ENCODE data around the gene TBC1D22B.
"Not testable (repeated sequence)": the region's sequence is repeated elsewhere in the genome, so short reads cannot be mapped to it uniquely, and the experiment has no call there.

TBC1D22B gene

GRCh38 chr6:37287519-37288157 is 30.1 kb downstream of the TBC1D22B start:
- TF ChIP-seq POLR2A (IDR thresholded peaks at IDR 0.05; ENCODE audit: low read depth, low read length) (no peak), POLR2AphosphoS5 (IDR thresholded peaks at IDR 0.05; ENCODE audit: low read depth, low read length) (no peak), TAF1 (IDR thresholded peaks at IDR 0.05; ENCODE audit: borderline replicate concordance, low read depth, low read length) (no peak)
- DNase-seq (ENCODE audit: insufficient read length), result no peak
- no peak for FAIRE-seq

GRCh38 chr6:37288247-37288646 is 30.7 kb downstream of the TBC1D22B start:
- FAIRE-seq, result no peak
- DNase-seq (ENCODE audit: insufficient read length), result no peak
- TF ChIP-seq POLR2AphosphoS5 (IDR thresholded peaks at IDR 0.05; ENCODE audit: low read depth, low read length) (no peak), TAF1 (IDR thresholded peaks at IDR 0.05; ENCODE audit: borderline replicate concordance, low read depth, low read length) (no peak), POLR2A (IDR thresholded peaks at IDR 0.05; ENCODE audit: low read depth, low read length) (no peak)

GRCh38 chr6:37289931-37290330 is 32.4 kb downstream of the TBC1D22B start:
- DNase-seq (ENCODE audit: insufficient read length) (no peak), FAIRE-seq (peak; percentile 71)
- TF ChIP-seq POLR2AphosphoS5 (IDR thresholded peaks at IDR 0.05; ENCODE audit: low read depth, low read length) (no peak), POLR2A (IDR thresholded peaks at IDR 0.05; ENCODE audit: low read depth, low read length) (no peak), TAF1 (IDR thresholded peaks at IDR 0.05; ENCODE audit: borderline replicate concordance, low read depth, low read length) (no peak)

- DNase-seq (ENCODE audit: insufficient read length), result no peak
- TF ChIP-seq POLR2A (IDR thresholded peaks at IDR 0.05; ENCODE audit: low read depth, low read length) (no peak), POLR2AphosphoS5 (IDR thresholded peaks at IDR 0.05; ENCODE audit: low read depth, low read length) (no peak), TAF1 (IDR thresholded peaks at IDR 0.05; ENCODE audit: borderline replicate concordance, low read depth, low read length) (no peak)
- no peak for FAIRE-seq
Observed at GRCh38 chr6:37293426-37293825, 35.9 kb downstream of the TBC1D22B start.

GRCh38 chr6:37297637-37298036 is 40.1 kb downstream of the TBC1D22B start:
- FAIRE-seq; DNase-seq (ENCODE audit: insufficient read length): not testable (repeated sequence)

GRCh38 chr6:37298958-37299357 is 41.4 kb downstream of the TBC1D22B start:
- FAIRE-seq (no peak), DNase-seq (ENCODE audit: insufficient read length) (no peak)
- TF ChIP-seq POLR2A (IDR thresholded peaks at IDR 0.05; ENCODE audit: low read depth, low read length) (no peak), POLR2AphosphoS5 (IDR thresholded peaks at IDR 0.05; ENCODE audit: low read depth, low read length) (no peak), TAF1 (IDR thresholded peaks at IDR 0.05; ENCODE audit: borderline replicate concordance, low read depth, low read length) (no peak)

- FAIRE-seq, result no peak
- TF ChIP-seq POLR2A (IDR thresholded peaks at IDR 0.05; ENCODE audit: low read depth, low read length), result no peak
- TF ChIP-seq TAF1 (IDR thresholded peaks at IDR 0.05; ENCODE audit: borderline replicate concordance, low read depth, low read length), result no peak
- no peak for TF ChIP-seq POLR2AphosphoS5 (IDR thresholded peaks at IDR 0.05; ENCODE audit: low read depth, low read length)
- no peak for DNase-seq (ENCODE audit: insufficient read length)
Observed at GRCh38 chr6:37299990-37300389, 42.4 kb downstream of the TBC1D22B start.

GRCh38 chr6:37302086-37302686 is 44.6 kb downstream of the TBC1D22B start:
- no peak for TF ChIP-seq TAF1 (IDR thresholded peaks at IDR 0.05; ENCODE audit: borderline replicate concordance, low read depth, low read length)
- TF ChIP-seq POLR2AphosphoS5 (IDR thresholded peaks at IDR 0.05; ENCODE audit: low read depth, low read length), result no peak
- no peak for TF ChIP-seq POLR2A (IDR thresholded peaks at IDR 0.05; ENCODE audit: low read depth, low read length)
- FAIRE-seq (no peak), DNase-seq (ENCODE audit: insufficient read length) (no peak)

- DNase-seq (ENCODE audit: insufficient read length) (no peak), FAIRE-seq (no peak)
- TF ChIP-seq POLR2AphosphoS5 (IDR thresholded peaks at IDR 0.05; ENCODE audit: low read depth, low read length), result no peak
- no peak for TF ChIP-seq TAF1 (IDR thresholded peaks at IDR 0.05; ENCODE audit: borderline replicate concordance, low read depth, low read length)
- TF ChIP-seq POLR2A (IDR thresholded peaks at IDR 0.05; ENCODE audit: low read depth, low read length), result no peak
Observed at GRCh38 chr6:37303091-37303660, 45.6 kb downstream of the TBC1D22B start.

- FAIRE-seq (peak; percentile 33), DNase-seq (ENCODE audit: insufficient read length) (no peak)
- TF ChIP-seq TAF1 (IDR thresholded peaks at IDR 0.05; ENCODE audit: borderline replicate concordance, low read depth, low read length) (no peak), POLR2AphosphoS5 (IDR thresholded peaks at IDR 0.05; ENCODE audit: low read depth, low read length) (no peak), POLR2A (IDR thresholded peaks at IDR 0.05; ENCODE audit: low read depth, low read length) (no peak)
Observed at GRCh38 chr6:37303891-37304503, 46.4 kb downstream of the TBC1D22B start.

GRCh38 chr6:37304766-37305165 is 47.2 kb downstream of the TBC1D22B start:
- FAIRE-seq, result no peak

More at GRCh38 chr6:37304766-37305165, 47.2 kb downstream of the TBC1D22B start:
- TF ChIP-seq TAF1 (IDR thresholded peaks at IDR 0.05; ENCODE audit: borderline replicate concordance, low read depth, low read length) (no peak), POLR2A (IDR thresholded peaks at IDR 0.05; ENCODE audit: low read depth, low read length) (no peak), POLR2AphosphoS5 (IDR thresholded peaks at IDR 0.05; ENCODE audit: low read depth, low read length) (no peak)
- DNase-seq (ENCODE audit: insufficient read length), result no peak

Data from GM12892 (cell line).